T-helper 1 cell treated with Interleukin-12 subunit alpha and Interleukin-12 subunit beta and Interleukin-4 antibody, amounts not matched to agents 30 μg/mL and 1 μg/mL, for 36 hours (primary cell): Measurements from ENCODE around the gene ASIC2.

Source experiments
- H3K27ac Mint-ChIP-seq: one replicate; pipeline ENCODE4 v1.8.0; 2021; ENCODE audit warnings: mild to moderate bottlenecking, mixed read lengths
- H3K27me3 Mint-ChIP-seq: one replicate; pipeline ENCODE4 v1.8.0; 2021; ENCODE audit warnings: low read depth, mixed read lengths
- H3K36me3 Mint-ChIP-seq: one replicate; pipeline ENCODE4 v1.8.0; 2021; ENCODE audit warnings: low read depth, mixed read lengths
- H3K4me1 Mint-ChIP-seq: one replicate; pipeline ENCODE4 v1.8.0; 2021; ENCODE audit warnings: low read depth, mixed read lengths
- H3K4me3 Mint-ChIP-seq: one replicate; pipeline ENCODE4 v1.8.0; 2021; ENCODE audit warnings: mild to moderate bottlenecking, moderate library complexity, mixed read lengths
- H3K9me3 Mint-ChIP-seq: one replicate; pipeline ENCODE4 v1.8.0; 2021; ENCODE audit warnings: mixed read lengths

Gene ASIC2

GRCh38 chr17:33124185-33124584 lies 168.9 kb downstream of the ASIC2 start:
- H3K9me3 Mint-ChIP-seq = no peaks in the 10 kb centered on the region
- H3K27me3 Mint-ChIP-seq = no peaks in the 10 kb centered on the region
- no peak overlapping the region for H3K27ac Mint-ChIP-seq
- H3K4me1 Mint-ChIP-seq = no peaks in the 10 kb centered on the region
- H3K36me3 Mint-ChIP-seq = no peaks in the 10 kb centered on the region
- H3K4me3 Mint-ChIP-seq = no peak overlapping the region

GRCh38 chr17:33121756-33122155 lies 171.3 kb downstream of the ASIC2 start:
- no peaks in the 10 kb centered on the region for H3K27me3 Mint-ChIP-seq
- no peak overlapping the region for H3K4me3 Mint-ChIP-seq
- no peaks in the 10 kb centered on the region for H3K4me1 Mint-ChIP-seq
- H3K9me3 Mint-ChIP-seq = no peaks in the 10 kb centered on the region
- no peaks in the 10 kb centered on the region for H3K36me3 Mint-ChIP-seq
- no peak overlapping the region for H3K27ac Mint-ChIP-seq

GRCh38 chr17:33121272-33121671 lies 171.8 kb downstream of the ASIC2 start:
- no peaks in the 10 kb centered on the region for H3K9me3 Mint-ChIP-seq
- no peaks in the 10 kb centered on the region for H3K36me3 Mint-ChIP-seq
- H3K27me3 Mint-ChIP-seq = no peaks in the 10 kb centered on the region
- H3K4me1 Mint-ChIP-seq = no peaks in the 10 kb centered on the region
- H3K27ac Mint-ChIP-seq = no peak overlapping the region
- no peak overlapping the region for H3K4me3 Mint-ChIP-seq

DNA sequence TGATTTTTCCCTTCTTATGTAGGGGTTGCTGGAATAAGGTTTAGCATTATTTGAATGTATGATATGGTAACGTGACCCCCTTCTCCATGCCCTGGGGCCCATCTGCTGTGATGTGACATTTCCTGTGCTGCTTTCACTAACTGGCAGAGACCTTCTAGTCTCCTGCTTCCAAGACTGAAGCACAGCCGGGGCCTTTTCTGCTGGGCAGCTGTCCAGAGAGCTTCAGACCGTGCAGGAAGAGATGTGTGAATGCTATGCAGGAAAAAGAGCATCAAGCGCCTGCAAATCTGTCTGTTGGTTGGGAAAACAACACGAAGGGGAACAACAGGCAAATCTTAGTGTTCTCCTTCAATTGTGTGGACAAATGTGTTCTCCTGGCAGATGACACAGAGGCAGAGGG lies 173.0 kb downstream of the ASIC2 start:
- no peaks in the 10 kb centered on the region for H3K27me3 Mint-ChIP-seq
- H3K9me3 Mint-ChIP-seq = no peaks in the 10 kb centered on the region
- H3K4me3 Mint-ChIP-seq = no peak overlapping the region
- H3K27ac Mint-ChIP-seq = no peak overlapping the region
- H3K36me3 Mint-ChIP-seq = no peaks in the 10 kb centered on the region
- H3K4me1 Mint-ChIP-seq = no peaks in the 10 kb centered on the region

- no peaks in the 10 kb centered on the region for H3K27me3 Mint-ChIP-seq
- no peaks in the 10 kb centered on the region for H3K9me3 Mint-ChIP-seq
These were observed 174.6 kb downstream of the ASIC2 start for GRCh38 chr17:33118391-33119075.

GRCh38 chr17:33116021-33116551 lies 177.0 kb downstream of the ASIC2 start:
- no peak overlapping the region for H3K4me3 Mint-ChIP-seq
- no peaks in the 10 kb centered on the region for H3K36me3 Mint-ChIP-seq
- no peaks in the 10 kb centered on the region for H3K9me3 Mint-ChIP-seq
- H3K27ac Mint-ChIP-seq = no peak overlapping the region
- no peaks in the 10 kb centered on the region for H3K4me1 Mint-ChIP-seq
- H3K27me3 Mint-ChIP-seq = no peaks in the 10 kb centered on the region

More at GRCh38 chr17:33118391-33119075, 174.6 kb downstream of the ASIC2 start:
- no peaks in the 10 kb centered on the region for H3K36me3 Mint-ChIP-seq
- H3K4me1 Mint-ChIP-seq = no peaks in the 10 kb centered on the region
- no peak overlapping the region for H3K4me3 Mint-ChIP-seq
- no peak overlapping the region for H3K27ac Mint-ChIP-seq

GRCh38 chr17:33115366-33115765 lies 177.7 kb downstream of the ASIC2 start:
- Mint-ChIP-seq H3K4me3 (no peak overlapping the region), H3K4me1 (no peaks in the 10 kb centered on the region), H3K27me3 (no peaks in the 10 kb centered on the region), H3K27ac (no peak overlapping the region), H3K36me3 (no peaks in the 10 kb centered on the region), H3K9me3 (no peaks in the 10 kb centered on the region)

- no peaks in the 10 kb centered on the region for H3K4me1 Mint-ChIP-seq
- H3K4me3 Mint-ChIP-seq = no peak overlapping the region
- no peaks in the 10 kb centered on the region for H3K9me3 Mint-ChIP-seq
- H3K27me3 Mint-ChIP-seq = no peaks in the 10 kb centered on the region
- H3K27ac Mint-ChIP-seq = no peak overlapping the region
- no peaks in the 10 kb centered on the region for H3K36me3 Mint-ChIP-seq
These were observed 179.1 kb downstream of the ASIC2 start for GRCh38 chr17:33113991-33114370.

- Mint-ChIP-seq H3K27ac (no peak overlapping the region), H3K27me3 (no peaks in the 10 kb centered on the region), H3K9me3 (no peaks in the 10 kb centered on the region), H3K4me1 (no peaks in the 10 kb centered on the region), H3K36me3 (no peaks in the 10 kb centered on the region), H3K4me3 (no peak overlapping the region)
These were observed 179.7 kb downstream of the ASIC2 start for GRCh38 chr17:33113276-33113990.

GRCh38 chr17:33112763-33113162 lies 180.3 kb downstream of the ASIC2 start:
- Mint-ChIP-seq H3K4me1 (no peaks in the 10 kb centered on the region), H3K4me3 (no peak overlapping the region), H3K9me3 (no peaks in the 10 kb centered on the region), H3K27me3 (no peaks in the 10 kb centered on the region), H3K36me3 (no peaks in the 10 kb centered on the region), H3K27ac (no peak overlapping the region)

DNA sequence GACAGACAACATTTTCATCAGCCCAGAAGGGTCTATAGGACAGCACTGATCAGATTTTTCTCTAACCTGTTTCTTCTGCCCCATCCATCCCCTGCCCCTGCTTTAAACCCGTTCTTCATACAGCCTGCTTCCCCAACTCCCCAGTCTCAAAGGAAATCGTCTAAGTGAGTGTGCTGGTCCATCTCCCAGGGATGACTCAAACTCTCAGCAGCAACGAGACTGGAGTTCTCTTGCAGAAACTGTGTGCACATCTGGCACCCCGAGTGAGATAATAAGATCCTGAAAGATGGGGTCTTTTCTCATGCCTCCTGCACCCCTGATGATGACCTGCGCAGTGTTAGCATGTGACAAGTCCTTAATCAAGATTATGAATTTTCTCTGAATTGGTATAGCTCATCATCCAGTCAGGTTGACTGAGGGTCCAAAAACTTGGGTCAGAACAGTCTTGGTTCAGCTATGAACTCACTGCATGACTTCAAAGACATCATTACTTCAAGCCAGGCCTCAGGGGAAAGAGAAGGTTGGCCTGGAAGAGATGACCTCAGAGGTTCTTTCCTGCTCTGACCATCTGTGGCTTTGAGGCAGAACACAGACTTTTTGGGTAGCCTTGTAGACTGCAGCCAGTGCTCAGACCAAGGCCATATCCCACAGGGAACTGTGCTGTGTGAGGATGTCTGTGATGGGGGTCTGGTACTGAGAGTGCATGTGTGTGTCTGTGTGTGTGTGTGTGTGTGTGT lies 183.6 kb downstream of the ASIC2 start:
- H3K9me3 Mint-ChIP-seq = peaks cover 5% of the 10 kb centered on the region
- H3K27ac Mint-ChIP-seq = no peak overlapping the region
- peaks cover 9% of the 10 kb centered on the region for H3K27me3 Mint-ChIP-seq
- H3K4me3 Mint-ChIP-seq = no peak overlapping the region
- no peaks in the 10 kb centered on the region for H3K4me1 Mint-ChIP-seq
- H3K36me3 Mint-ChIP-seq = no peaks in the 10 kb centered on the region

GRCh38 chr17:33106525-33107165 lies 186.4 kb downstream of the ASIC2 start:
- peaks cover 5% of the 10 kb centered on the region for H3K9me3 Mint-ChIP-seq
- no peak overlapping the region for H3K27ac Mint-ChIP-seq
- no peaks in the 10 kb centered on the region for H3K36me3 Mint-ChIP-seq
- H3K4me1 Mint-ChIP-seq = no peaks in the 10 kb centered on the region
- H3K27me3 Mint-ChIP-seq = peaks cover 9% of the 10 kb centered on the region
- no peak overlapping the region for H3K4me3 Mint-ChIP-seq

DNA sequence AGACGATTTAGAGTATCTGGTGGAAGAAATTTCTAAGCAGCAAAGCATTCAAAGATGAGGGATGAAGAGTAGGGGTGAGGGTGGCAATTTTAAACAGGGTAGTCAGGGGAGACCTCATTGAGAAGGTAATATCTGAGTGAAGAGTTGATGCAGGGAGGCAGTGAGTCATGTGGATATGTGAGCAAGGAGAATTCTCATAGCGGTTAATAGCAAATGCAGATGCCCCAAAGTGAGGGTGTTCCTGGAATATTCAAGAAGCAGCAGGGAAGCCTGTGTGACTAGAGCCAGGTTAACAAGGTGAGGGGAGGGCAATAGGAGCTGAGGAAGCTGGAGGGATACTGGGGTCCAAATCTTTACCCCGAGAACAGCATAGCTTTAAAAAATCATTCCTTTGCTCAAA lies 187.2 kb downstream of the ASIC2 start:
- Mint-ChIP-seq H3K4me1 (no peaks in the 10 kb centered on the region), H3K27ac (no peak overlapping the region)

GRCh38 chr17:33099906-33100305 lies 193.2 kb downstream of the ASIC2 start:
- no peaks in the 10 kb centered on the region for H3K4me1 Mint-ChIP-seq
- H3K4me3 Mint-ChIP-seq = no peak overlapping the region
- no peaks in the 10 kb centered on the region for H3K36me3 Mint-ChIP-seq
- peaks cover 3% of the 10 kb centered on the region for H3K27me3 Mint-ChIP-seq
- H3K9me3 Mint-ChIP-seq = no peaks in the 10 kb centered on the region
- no peak overlapping the region for H3K27ac Mint-ChIP-seq

More for the DNA sequence above, 187.2 kb downstream of the ASIC2 start:
- Mint-ChIP-seq H3K4me3 (no peak overlapping the region), H3K27me3 (peaks cover 9% of the 10 kb centered on the region), H3K9me3 (peaks cover 5% of the 10 kb centered on the region), H3K36me3 (no peaks in the 10 kb centered on the region)
